GM23248 (cell line): ENCODE results near the gene NEMP2. TPM values are rescaled to one million over a fixed set of nuclear protein-coding genes. Genes with fewer than 3 reads are reported as not detected.

Experiments used
- DNase-seq: peaks from one replicate; pipeline ENCODE4 v3.0.0-alpha.2; 2015
- H2AFZ ChIP-seq: fragments of 200-600 bp; sonication (generic); 2 replicates; pipeline ENCODE4 v1.6.1; 2016; ENCODE audit warnings: antibody characterized with exemption
- H3F3A ChIP-seq: fragments of 200-600 bp; sonication (generic); 2 replicates; pipeline ENCODE4 v1.6.1; 2016; ENCODE audit warnings: mild to moderate bottlenecking, antibody characterized with exemption, mixed run types; ENCODE audit not compliant: insufficient read depth
- H3K27ac ChIP-seq: fragments of 200-600 bp; sonication (generic); 2 replicates; pipeline ENCODE4 v1.5.1; 2016; ENCODE audit warnings: mild to moderate bottlenecking
- H3K27me3 ChIP-seq: fragments of 200-600 bp; sonication (generic); replicated peaks from 2 replicates; pipeline ENCODE4 v1.6.1; 2016; ENCODE audit warnings: mild to moderate bottlenecking; ENCODE audit not compliant: insufficient read depth
- H3K36me3 ChIP-seq: fragments of 200-600 bp; sonication (generic); 2 replicates; pipeline ENCODE4 v1.6.1; 2016; ENCODE audit warnings: low read depth, mild to moderate bottlenecking
- H3K4me1 ChIP-seq: fragments of 200-600 bp; sonication (generic); 2 replicates; pipeline ENCODE4 v1.6.1; 2016; ENCODE audit warnings: mild to moderate bottlenecking; ENCODE audit not compliant: insufficient read depth
- H3K4me2 ChIP-seq: fragments of 200-600 bp; sonication (generic); one replicate; pipeline ENCODE4 v1.6.1; 2016; ENCODE audit warnings: mild to moderate bottlenecking; ENCODE audit not compliant: unreplicated experiment
- H3K4me3 ChIP-seq: fragments of 200-600 bp; sonication (generic); 2 replicates; pipeline ENCODE4 v1.5.1; 2016; ENCODE audit warnings: mild to moderate bottlenecking
- H3K79me2 ChIP-seq: fragments of 200-600 bp; sonication (generic); 2 replicates; pipeline ENCODE4 v1.6.1; 2016; ENCODE audit warnings: mild to moderate bottlenecking; ENCODE audit not compliant: insufficient read depth
- H3K9ac ChIP-seq: fragments of 200-600 bp; sonication (generic); 2 replicates; pipeline ENCODE4 v1.6.1; 2016; ENCODE audit warnings: mild to moderate bottlenecking
- H3K9me2 ChIP-seq: fragments of 200-600 bp; sonication (generic); 2 replicates; pipeline ENCODE4 v1.6.1; 2016; ENCODE audit warnings: mixed run types, mild to moderate bottlenecking, moderate library complexity; ENCODE audit not compliant: insufficient read depth
- H3K9me3 ChIP-seq: fragments of 200-600 bp; sonication (generic); one replicate; pipeline ENCODE4 v1.6.1; 2017; ENCODE audit warnings: low read depth
- H4K20me1 ChIP-seq: fragments of 200-600 bp; sonication (generic); 2 replicates; pipeline ENCODE4 v1.6.0; 2016; ENCODE audit not compliant: insufficient read depth
- EZH2 ChIP-seq: fragments of 200-600 bp; sonication (generic); IDR thresholded peaks from 2 replicates; pipeline ENCODE4 v1.6.1; 2018; ENCODE audit warnings: antibody characterized with exemption, mild to moderate bottlenecking; ENCODE audit not compliant: insufficient read depth, poor library complexity, severe bottlenecking
- EZH2phosphoT487 ChIP-seq: fragments of 200-600 bp; sonication (generic); IDR thresholded peaks from 2 replicates; pipeline ENCODE4 v1.6.1; 2018; ENCODE audit warnings: antibody characterized with exemption, moderate library complexity, mild to moderate bottlenecking, low read depth; ENCODE audit not compliant: insufficient read depth
- WGBS, 2 experiments: methylation state at CpG; one replicate each; pipeline ENCODE4 v1.1.6; 2015 to 2017; ENCODE audit warnings: low lambda C conversion rate in 2 of 2, low coverage in 1 of 2; ENCODE audit errors: missing lambda C conversion rate in 2 of 2; 5-methylcytosine and 5-hydroxymethylcytosine counted together
- in situ Hi-C: fragments of 300-500 bp; cut with MboI; formaldehyde crosslinking; loops from 2 replicates; pipeline ENCODE4 v1.15.0; 2020
- polyA plus RNA-seq: library from polyadenylated mRNA; unstranded; fragments of >200 nt; fragmentation: Nextera tagmentation; extraction: Ambion mirVana; gene quantifications from 2 replicates; pipeline ENCODE4 v1.2.1, GENCODE V29; 2016
- total RNA-seq: library from RNA; depleted of rRNA; stranded (reverse); fragments of >200 nt; shearing (Covaris generic); gene quantifications from 2 replicates; pipeline ENCODE4 v1.2.3, GENCODE V29; 2014

NEMP2 gene
- total and polyA plus RNA-seq, 2 experiments from 2014 or later, result 2.7 to 3.8 TPM

GRCh38 chr2:190545555-190546385 is 11.2 kb upstream of the NEMP2 start:
- Histone ChIP-seq H3K4me2 (peak overlapping the region; percentile 1), H3K36me3 (no peaks in the 10 kb centered on the region), H3K9me2 (no peaks in the 10 kb centered on the region), H3K4me3 (no peak overlapping the region), H3K9me3 (peaks cover 5% of the 10 kb centered on the region), H3K27me3 (no peaks in the 10 kb centered on the region), H2AFZ (peak overlapping the region; percentile 49; the same call in 1 of the 2 replicates), H4K20me1 (no peaks in the 10 kb centered on the region), H3K27ac (no peak overlapping the region), H3K4me1 (no peaks in the 10 kb centered on the region), H3K9ac (no peak overlapping the region), H3K79me2 (no peaks in the 10 kb centered on the region), H3F3A (no peaks in the 10 kb centered on the region)
- DNase-seq, result no peak
- WGBS, 2 experiments, result 84 to 89% methylated on average over 5 of the region's 5 CpGs
- no peak for TF ChIP-seq EZH2phosphoT487
- no peak for TF ChIP-seq EZH2
- in situ Hi-C loops, result no loop called here

GRCh38 chr2:190545093-190545492 is 10.6 kb upstream of the NEMP2 start:
- H3K4me1 ChIP-seq, result no peaks in the 10 kb centered on the region
- peaks cover 5% of the 10 kb centered on the region for H3K9me3 ChIP-seq
- no peaks in the 10 kb centered on the region for H3F3A ChIP-seq
- H3K9me2 ChIP-seq, result no peaks in the 10 kb centered on the region
- no peak overlapping the region for H3K9ac ChIP-seq
- no peaks in the 10 kb centered on the region for H4K20me1 ChIP-seq
- in situ Hi-C loops, result no loop called here
- H3K36me3 ChIP-seq, result no peaks in the 10 kb centered on the region
- peak overlapping the region; percentile 49; the same call in 1 of the 2 replicates for H2AFZ ChIP-seq
- H3K27me3 ChIP-seq, result no peaks in the 10 kb centered on the region
- TF ChIP-seq EZH2phosphoT487 (no peak), EZH2 (no peak)
- H3K27ac ChIP-seq, result no peak overlapping the region
- no peak for DNase-seq
- H3K79me2 ChIP-seq, result no peaks in the 10 kb centered on the region
- H3K4me2 ChIP-seq, result peak overlapping the region; percentile 1
- H3K4me3 ChIP-seq, result no peak overlapping the region
- WGBS, 2 experiments, result 78 to 80% methylated on average over 3 of the region's 3 CpGs

GRCh38 chr2:190540048-190540447 is 5.5 kb upstream of the NEMP2 start:
- Histone ChIP-seq H3K27ac (no peak overlapping the region), H4K20me1 (no peaks in the 10 kb centered on the region), H3K4me3 (no peak overlapping the region), H3K9me3 (peaks cover 5% of the 10 kb centered on the region), H3K9ac (no peak overlapping the region), H2AFZ (no peak overlapping the region), H3K4me2 (no peak overlapping the region), H3F3A (peaks cover 8% of the 10 kb centered on the region; the same call in 1 of the 2 replicates), H3K4me1 (0 out of 2 replicates have a peak, but pooled peaks cover 3% of the 10 kb centered on the region), H3K27me3 (no peaks in the 10 kb centered on the region), H3K79me2 (no peaks in the 10 kb centered on the region), H3K36me3 (no peaks in the 10 kb centered on the region), H3K9me2 (no peaks in the 10 kb centered on the region)
- DNase-seq, result peak; percentile 25
- no peak for TF ChIP-seq EZH2phosphoT487
- no peak for TF ChIP-seq EZH2
- WGBS, 2 experiments, result 73 to 74% methylated on average over 6 of the region's 6 CpGs
- in situ Hi-C loops, result no loop called here

GRCh38 chr2:190538201-190538600 is 3.7 kb upstream of the NEMP2 start:
- TF ChIP-seq EZH2phosphoT487 (no peak), EZH2 (no peak)
- no peak for DNase-seq
- no peak overlapping the region for H3K9ac ChIP-seq
- H3K27ac ChIP-seq, result no peak overlapping the region
- in situ Hi-C loops, result no loop called here
- no peak overlapping the region for H3K4me3 ChIP-seq
- 0 out of 2 replicates have a peak, but pooled peaks cover 3% of the 10 kb centered on the region for H3K4me1 ChIP-seq
- H3K4me2 ChIP-seq, result no peak overlapping the region
- no peaks in the 10 kb centered on the region for H3K27me3 ChIP-seq
- no peaks in the 10 kb centered on the region for H3K36me3 ChIP-seq
- H3F3A ChIP-seq, result peaks cover 8% of the 10 kb centered on the region; the same call in 1 of the 2 replicates
- no peak overlapping the region for H2AFZ ChIP-seq
- H4K20me1 ChIP-seq, result no peaks in the 10 kb centered on the region
- H3K79me2 ChIP-seq, result no peaks in the 10 kb centered on the region
- H3K9me3 ChIP-seq, result peaks cover 5% of the 10 kb centered on the region
- H3K9me2 ChIP-seq, result no peaks in the 10 kb centered on the region
